GM23248 (cell line): Measurements from ENCODE around the gene PHKA2. TPM values are rescaled to one million over a fixed set of nuclear protein-coding genes. Genes with fewer than 3 reads are reported as not detected.
"Not testable (repeated sequence)": the region's sequence is repeated elsewhere in the genome, so short reads cannot be mapped to it uniquely, and the experiment has no call there.

Experiments used
- DNase-seq: peaks from one replicate; pipeline ENCODE4 v3.0.0-alpha.2; 2015
- H2AFZ ChIP-seq: fragments of 200-600 bp; sonication (generic); 2 replicates; pipeline ENCODE4 v1.6.1; 2016; ENCODE audit warnings: antibody characterized with exemption
- H3F3A ChIP-seq: fragments of 200-600 bp; sonication (generic); 2 replicates; pipeline ENCODE4 v1.6.1; 2016; ENCODE audit warnings: mild to moderate bottlenecking, antibody characterized with exemption, mixed run types; ENCODE audit not compliant: insufficient read depth
- H3K27ac ChIP-seq: fragments of 200-600 bp; sonication (generic); 2 replicates; pipeline ENCODE4 v1.5.1; 2016; ENCODE audit warnings: mild to moderate bottlenecking
- H3K27me3 ChIP-seq: fragments of 200-600 bp; sonication (generic); replicated peaks from 2 replicates; pipeline ENCODE4 v1.6.1; 2016; ENCODE audit warnings: mild to moderate bottlenecking; ENCODE audit not compliant: insufficient read depth
- H3K36me3 ChIP-seq: fragments of 200-600 bp; sonication (generic); 2 replicates; pipeline ENCODE4 v1.6.1; 2016; ENCODE audit warnings: low read depth, mild to moderate bottlenecking
- H3K4me1 ChIP-seq: fragments of 200-600 bp; sonication (generic); 2 replicates; pipeline ENCODE4 v1.6.1; 2016; ENCODE audit warnings: mild to moderate bottlenecking; ENCODE audit not compliant: insufficient read depth
- H3K4me2 ChIP-seq: fragments of 200-600 bp; sonication (generic); one replicate; pipeline ENCODE4 v1.6.1; 2016; ENCODE audit warnings: mild to moderate bottlenecking; ENCODE audit not compliant: unreplicated experiment
- H3K4me3 ChIP-seq: fragments of 200-600 bp; sonication (generic); 2 replicates; pipeline ENCODE4 v1.5.1; 2016; ENCODE audit warnings: mild to moderate bottlenecking
- H3K79me2 ChIP-seq: fragments of 200-600 bp; sonication (generic); 2 replicates; pipeline ENCODE4 v1.6.1; 2016; ENCODE audit warnings: mild to moderate bottlenecking; ENCODE audit not compliant: insufficient read depth
- H3K9ac ChIP-seq: fragments of 200-600 bp; sonication (generic); 2 replicates; pipeline ENCODE4 v1.6.1; 2016; ENCODE audit warnings: mild to moderate bottlenecking
- H3K9me2 ChIP-seq: fragments of 200-600 bp; sonication (generic); 2 replicates; pipeline ENCODE4 v1.6.1; 2016; ENCODE audit warnings: mixed run types, mild to moderate bottlenecking, moderate library complexity; ENCODE audit not compliant: insufficient read depth
- H3K9me3 ChIP-seq: fragments of 200-600 bp; sonication (generic); one replicate; pipeline ENCODE4 v1.6.1; 2017; ENCODE audit warnings: low read depth
- H4K20me1 ChIP-seq: fragments of 200-600 bp; sonication (generic); 2 replicates; pipeline ENCODE4 v1.6.0; 2016; ENCODE audit not compliant: insufficient read depth
- EZH2 ChIP-seq: fragments of 200-600 bp; sonication (generic); IDR thresholded peaks from 2 replicates; pipeline ENCODE4 v1.6.1; 2018; ENCODE audit warnings: antibody characterized with exemption, mild to moderate bottlenecking; ENCODE audit not compliant: insufficient read depth, poor library complexity, severe bottlenecking
- EZH2phosphoT487 ChIP-seq: fragments of 200-600 bp; sonication (generic); IDR thresholded peaks from 2 replicates; pipeline ENCODE4 v1.6.1; 2018; ENCODE audit warnings: antibody characterized with exemption, moderate library complexity, mild to moderate bottlenecking, low read depth; ENCODE audit not compliant: insufficient read depth
- WGBS, 2 experiments: methylation state at CpG; one replicate each; pipeline ENCODE4 v1.1.6; 2015 to 2017; ENCODE audit warnings: low lambda C conversion rate in 2 of 2, low coverage in 1 of 2; ENCODE audit errors: missing lambda C conversion rate in 2 of 2; 5-methylcytosine and 5-hydroxymethylcytosine counted together
- in situ Hi-C: fragments of 300-500 bp; cut with MboI; formaldehyde crosslinking; loops from 2 replicates; pipeline ENCODE4 v1.15.0; 2020
- polyA plus RNA-seq: library from polyadenylated mRNA; unstranded; fragments of >200 nt; fragmentation: Nextera tagmentation; extraction: Ambion mirVana; gene quantifications from 2 replicates; pipeline ENCODE4 v1.2.1, GENCODE V29; 2016
- total RNA-seq: library from RNA; depleted of rRNA; stranded (reverse); fragments of >200 nt; shearing (Covaris generic); gene quantifications from 2 replicates; pipeline ENCODE4 v1.2.3, GENCODE V29; 2014

Gene PHKA2
- total and polyA plus RNA-seq, 2 experiments from 2014 or later, result 6.8 to 9.9 TPM

- no peaks in the 10 kb centered on the region for H3K36me3 ChIP-seq
- no peaks in the 10 kb centered on the region for H3F3A ChIP-seq
- peak overlapping the region; percentile 92 for H3K9ac ChIP-seq
- DNase-seq, result peak; percentile 86
- H3K9me3 ChIP-seq, result no peaks in the 10 kb centered on the region
- H3K27me3 ChIP-seq, result no peaks in the 10 kb centered on the region
- no peaks in the 10 kb centered on the region for H3K4me1 ChIP-seq
- H2AFZ ChIP-seq, result peak overlapping the region; percentile 84
- WGBS, 2 experiments, result 0 to 2% methylated on average over 10 of the region's 71 CpGs
- in situ Hi-C loops, result no loop called here
- peak overlapping the region; percentile 85 for H3K27ac ChIP-seq
- TF ChIP-seq EZH2phosphoT487, result no peak
- peak overlapping the region; percentile 90 for H3K4me2 ChIP-seq
- peaks cover 29% of the 10 kb centered on the region; the same call in 1 of the 2 replicates for H3K79me2 ChIP-seq
- no peaks in the 10 kb centered on the region for H4K20me1 ChIP-seq
- H3K9me2 ChIP-seq, result no peaks in the 10 kb centered on the region
- peak overlapping the region; percentile 85 for H3K4me3 ChIP-seq
Measured at GRCh38 chrX:18984381-18985185, 669 bp upstream of the PHKA2 start.

GRCh38 chrX:18981124-18981807 lies 2.6 kb downstream of the PHKA2 start:
- Histone ChIP-seq H3K79me2 (peaks cover 29% of the 10 kb centered on the region; the same call in 1 of the 2 replicates), H2AFZ (no peak overlapping the region), H3K4me1 (no peaks in the 10 kb centered on the region), H3K4me3 (no peak overlapping the region), H4K20me1 (no peaks in the 10 kb centered on the region), H3K9ac (no peak overlapping the region), H3K27ac (no peak overlapping the region), H3F3A (no peaks in the 10 kb centered on the region), H3K27me3 (no peaks in the 10 kb centered on the region), H3K4me2 (no peak overlapping the region), H3K9me3 (no peaks in the 10 kb centered on the region), H3K9me2 (no peaks in the 10 kb centered on the region), H3K36me3 (no peaks in the 10 kb centered on the region)
- no peak for DNase-seq
- in situ Hi-C loops, result no loop called here
- TF ChIP-seq EZH2 (no peak), EZH2phosphoT487 (no peak)
- WGBS, 2 experiments, result 88 to 96% methylated on average over 3 to 6 of the region's 6 CpGs

GRCh38 chrX:18980262-18980661 lies 3.7 kb downstream of the PHKA2 start:
- H3K27me3 ChIP-seq, H3K4me3 ChIP-seq, H3K4me2 ChIP-seq, H3K9me3 ChIP-seq, H3K4me1 ChIP-seq, H4K20me1 ChIP-seq, H3K9ac ChIP-seq, H3K9me2 ChIP-seq, H3F3A ChIP-seq, H3K36me3 ChIP-seq, in situ Hi-C loops, H2AFZ ChIP-seq, DNase-seq, H3K27ac ChIP-seq: not testable (repeated sequence)
- 84% methylated on average over 6 of the region's 6 CpGs for WGBS, 2 experiments
- H3K79me2 ChIP-seq, result peaks cover 20% of the 10 kb centered on the region; the same call in 1 of the 2 replicates

GRCh38 chrX:18974993-18975392 lies 8.9 kb downstream of the PHKA2 start:
- H3K9me3 ChIP-seq, result no peaks in the 10 kb centered on the region
- H3K27ac ChIP-seq, result no peak overlapping the region
- H3K9ac ChIP-seq, result no peak overlapping the region
- H3K36me3 ChIP-seq, result no peaks in the 10 kb centered on the region
- H3K4me1 ChIP-seq, result no peaks in the 10 kb centered on the region
- no peak for TF ChIP-seq EZH2phosphoT487
- TF ChIP-seq EZH2, result no peak
- in situ Hi-C loops, result no loop called here
- no peaks in the 10 kb centered on the region for H4K20me1 ChIP-seq
- no peaks in the 10 kb centered on the region for H3K27me3 ChIP-seq
- no peak overlapping the region for H3K4me2 ChIP-seq
- no peak overlapping the region for H3K4me3 ChIP-seq
- 98 to 99% methylated on average over 7 of the region's 7 CpGs for whole genome bisulfite sequencing, 2 experiments
- H3F3A ChIP-seq, result no peaks in the 10 kb centered on the region
- no peaks in the 10 kb centered on the region for H3K9me2 ChIP-seq
- no peaks in the 10 kb centered on the region for H3K79me2 ChIP-seq
- H2AFZ ChIP-seq, result no peak overlapping the region
- DNase-seq, result no peak
